SH-SY5Y (cell line): ENCODE measurements around the gene ROBO1.

ENCODE experiments used
- GATA2 ChIP-seq: IDR thresholded peaks from 2 replicates; pipeline ENCODE4 v1.6.1; 2011; ENCODE audit warnings: mild to moderate bottlenecking, low read depth, low read length
- GATA3 ChIP-seq: IDR thresholded peaks from 2 replicates; pipeline ENCODE4 v1.6.1; 2011; ENCODE audit warnings: low read depth, mild to moderate bottlenecking, low read length, moderate library complexity

DNA sequence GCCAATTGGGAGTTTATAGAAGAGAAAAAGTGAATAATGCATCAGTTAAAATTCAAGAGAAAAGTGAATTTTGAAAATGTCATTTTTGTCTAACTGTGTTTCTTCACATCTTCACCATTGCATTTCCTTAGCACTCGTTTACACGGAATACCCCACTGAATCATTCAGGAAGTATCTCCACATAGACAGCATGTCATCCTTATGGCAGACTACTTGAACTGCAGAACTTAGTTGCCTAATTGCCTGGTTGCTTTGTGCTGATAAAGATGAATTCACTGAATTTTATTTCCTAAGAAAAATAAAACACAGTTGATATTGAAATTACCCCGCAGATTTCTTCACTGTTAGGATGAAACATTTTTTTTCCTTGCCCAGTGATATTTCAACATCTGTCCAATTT, 627.1 kb downstream of the ROBO1 start:
- TF ChIP-seq GATA3: no peak
- no peak for TF ChIP-seq GATA2
